ENCODE measurements around the gene ARHGAP25.

ARHGAP25 gene

GRCh38 chr2:68809324-68810240, 75.0 kb downstream of the ARHGAP25 start:
- intact Hi-C loops (cut with DNase I) = no loop called here
- no peak for DNase-seq

DNA sequence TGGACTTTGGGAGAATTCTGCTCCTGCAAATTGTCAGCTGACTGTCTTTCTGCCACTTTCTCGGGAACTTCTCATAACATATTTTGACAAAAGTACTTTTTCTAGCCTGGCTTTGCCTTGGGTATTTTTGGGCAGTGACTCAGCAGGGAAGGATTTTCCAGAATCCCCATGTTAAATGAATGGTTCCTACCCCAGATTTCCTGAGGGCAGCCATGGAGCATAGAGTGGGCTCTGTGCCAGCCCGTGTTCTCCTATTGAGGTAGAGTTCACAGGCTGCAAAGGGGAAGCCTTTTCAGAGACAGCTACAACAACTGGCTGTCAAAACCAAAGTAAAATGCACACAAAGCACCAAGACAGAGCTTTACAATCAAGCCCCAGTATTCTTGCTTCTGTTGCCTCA, 76.8 kb downstream of the ARHGAP25 start:
- intact Hi-C loops (cut with DNase I) = no loop called here
- DNase-seq = no peak

DNA sequence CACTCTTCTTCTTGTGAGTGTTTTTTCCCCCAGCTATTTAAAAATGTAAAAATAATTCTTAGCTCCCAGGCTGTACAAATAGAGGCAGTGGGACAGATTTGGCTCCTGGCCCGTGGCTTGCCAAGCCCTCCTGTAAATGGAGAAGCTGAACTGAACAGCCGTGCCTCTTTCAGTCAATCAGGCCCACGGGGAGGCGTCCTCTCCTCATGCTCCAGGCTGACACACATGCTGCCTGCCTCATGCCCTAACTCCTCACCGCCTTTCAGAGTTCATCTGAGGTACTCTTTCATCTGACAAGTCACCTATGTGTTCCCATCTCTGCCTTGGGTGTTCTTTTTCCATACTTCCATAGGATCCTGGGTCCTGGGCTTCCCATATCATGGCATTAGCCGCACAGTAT, 77.6 kb downstream of the ARHGAP25 start:
- DNase-seq = peak in 33 of 42 donors; percentile 7 to 68 (median 32)
- intact Hi-C loops (cut with DNase I) = no loop called here

DNA sequence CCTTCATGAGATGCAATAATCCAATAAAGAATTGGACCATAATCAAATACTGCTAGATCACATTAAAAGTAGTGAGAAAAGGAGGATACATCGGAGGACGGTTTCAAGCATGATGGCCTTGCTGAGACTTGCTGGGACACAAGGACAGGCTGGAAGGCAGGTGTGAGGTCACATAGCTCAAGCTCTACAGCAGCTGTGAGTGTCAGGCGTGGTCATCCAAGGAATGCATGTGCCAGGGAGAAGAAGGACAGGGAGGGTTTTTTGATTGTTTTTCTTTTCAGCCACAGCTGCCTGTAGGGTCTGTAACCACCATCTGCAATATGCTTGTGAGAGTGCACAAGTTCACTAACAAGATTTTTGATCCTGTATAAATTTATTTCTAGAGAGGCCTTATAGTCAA, 79.0 kb downstream of the ARHGAP25 start:
- intact Hi-C loops (cut with DNase I) = no loop called here
- no peak for DNase-seq

GRCh38 chr2:68817306-68817705, 82.7 kb downstream of the ARHGAP25 start:
- intact Hi-C loops (cut with DNase I) = no loop called here
- DNase-seq = no peak

- DNase-seq = no peak
- intact Hi-C loops (cut with DNase I) = no loop called here
These were observed 84.9 kb downstream of the ARHGAP25 start for GRCh38 chr2:68819556-68819955.

DNA sequence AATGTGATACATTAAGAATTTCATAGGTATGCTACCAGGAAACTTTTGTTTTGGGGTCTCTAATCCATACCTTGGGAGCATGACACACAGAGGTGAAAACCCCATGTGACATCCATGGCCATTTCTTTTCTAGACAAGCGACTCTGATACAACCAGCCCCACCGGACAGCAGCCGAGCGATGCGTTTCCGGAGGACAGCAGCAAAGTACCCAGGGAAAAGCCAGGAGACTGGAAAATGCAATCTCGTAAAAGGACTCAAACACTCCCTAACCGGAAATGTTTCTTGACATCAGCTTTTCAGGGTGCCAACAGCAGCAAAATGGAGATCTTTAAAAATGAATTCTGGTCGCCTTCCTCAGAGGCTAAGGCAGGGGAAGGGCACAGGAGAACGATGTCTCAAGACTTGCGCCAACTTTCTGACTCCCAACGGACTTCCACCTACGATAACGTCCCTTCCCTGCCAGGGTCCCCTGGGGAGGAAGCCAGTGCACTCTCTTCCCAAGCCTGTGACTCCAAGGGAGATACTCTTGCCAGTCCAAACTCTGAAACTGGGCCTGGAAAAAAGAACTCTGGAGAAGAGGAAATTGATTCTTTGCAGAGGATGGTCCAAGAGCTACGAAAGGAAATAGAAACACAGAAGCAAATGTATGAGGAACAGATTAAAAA, 87.7 kb downstream of the ARHGAP25 start:
- DNase-seq = no peak
- intact Hi-C loops (cut with DNase I) = no loop called here

GRCh38 chr2:68824831-68825230, 90.2 kb downstream of the ARHGAP25 start:
- intact Hi-C loops (cut with DNase I) = no loop called here
- DNase-seq = no peak

DNA sequence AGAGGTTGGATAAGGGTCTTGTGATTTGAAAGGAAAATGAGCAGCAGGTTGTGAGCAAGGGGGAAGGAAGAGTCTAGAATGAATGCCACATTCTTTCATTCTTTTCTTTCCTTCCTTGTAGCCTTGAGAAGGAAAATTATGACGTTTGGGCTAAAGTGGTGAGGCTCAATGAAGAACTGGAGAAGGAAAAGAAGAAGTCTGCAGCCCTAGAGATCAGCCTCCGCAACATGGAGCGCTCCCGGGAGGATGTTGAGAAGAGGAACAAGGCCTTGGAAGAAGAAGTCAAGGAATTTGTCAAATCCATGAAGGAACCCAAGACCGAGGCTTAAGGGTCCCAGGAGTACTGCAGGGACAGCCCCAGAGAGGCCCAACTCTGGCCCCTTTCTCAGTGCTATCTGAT, 91.3 kb downstream of the ARHGAP25 start:
- DNase-seq = no peak
- intact Hi-C loops (cut with DNase I) = no loop called here

DNA sequence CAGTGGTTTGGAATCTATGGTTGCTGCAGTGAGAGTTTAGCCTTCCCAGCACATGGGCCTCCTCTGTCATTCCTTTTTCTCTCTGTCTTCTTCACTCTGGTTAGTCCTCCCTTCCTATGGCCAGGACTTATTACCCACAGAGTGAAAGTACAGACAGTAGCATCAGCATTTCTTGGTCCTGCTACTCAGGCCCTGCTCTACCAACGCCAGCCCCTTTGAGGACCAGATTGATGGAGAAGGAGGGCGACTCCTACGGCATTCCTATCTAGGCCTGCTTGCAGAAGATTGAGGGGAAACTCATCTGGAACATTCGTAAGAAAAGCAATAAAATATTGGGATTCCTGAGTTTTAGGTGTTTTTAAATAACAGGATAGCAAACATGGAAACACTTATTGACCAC, 93.1 kb downstream of the ARHGAP25 start:
- intact Hi-C loops (cut with DNase I) = no loop called here
- no peak for DNase-seq

GRCh38 chr2:68828887-68829708, 94.5 kb downstream of the ARHGAP25 start:
- DNase-seq = peak; percentile 76 to 95 (median 90)
- intact Hi-C loops (cut with DNase I) = no loop called here

GRCh38 chr2:68829749-68830148, 95.1 kb downstream of the ARHGAP25 start:
- DNase-seq = no peak
- intact Hi-C loops (cut with DNase I) = loop anchor here (10.0 kb wide), 1 partner anchor 75 kb away; no protein-coding TSS in a partner anchor

GRCh38 chr2:68831686-68832232, 97.1 kb downstream of the ARHGAP25 start:
- intact Hi-C loops (cut with DNase I) = loop anchor here (10.0 kb wide), 1 partner anchor 77 kb away; no protein-coding TSS in a partner anchor
- DNase-seq = no peak

- peak in 37 of 42 donors; percentile 8 to 78 (median 40) for DNase-seq
- intact Hi-C loops (cut with DNase I) = loop anchor here (10.0 kb wide), 1 partner anchor 78 kb away; no protein-coding TSS in a partner anchor
These were observed 97.7 kb downstream of the ARHGAP25 start for GRCh38 chr2:68832233-68832869.

GRCh38 chr2:68833162-68833561, 98.6 kb downstream of the ARHGAP25 start:
- intact Hi-C loops (cut with DNase I) = loop anchor here (10.0 kb wide), 1 partner anchor 78 kb away; no protein-coding TSS in a partner anchor
- DNase-seq = no peak

- no peak for DNase-seq
- intact Hi-C loops (cut with DNase I) = loop anchor here (10.0 kb wide), 1 partner anchor 80 kb away; no protein-coding TSS in a partner anchor
These were observed 100.2 kb downstream of the ARHGAP25 start for GRCh38 chr2:68834737-68835376.

- intact Hi-C loops (cut with DNase I) = loop anchor here (10.0 kb wide), 1 partner anchor 81 kb away; no protein-coding TSS in a partner anchor
- peak in 2 of 42 donors; percentile 10 to 13 for DNase-seq
These were observed 101.0 kb downstream of the ARHGAP25 start for GRCh38 chr2:68835621-68836020.

Measured in head of caudate nucleus (tissue), 42 donors.